HL-60 (cell line): ENCODE results near the gene DYNLT5.
"Not testable (repeated sequence)": the region's sequence is repeated elsewhere in the genome, so short reads cannot be mapped to it uniquely, and the experiment has no call there.

Source experiments
- GABPA ChIP-seq: IDR thresholded peaks from 2 replicates; pipeline ENCODE4 v1.6.1; 2012; ENCODE audit warnings: low read depth
- TF ChIP-seq, protein P1 (sequence below): IDR thresholded peaks from one replicate; pipeline ENCODE4 v1.5.1; 2011; ENCODE audit warnings: low read length, control low read depth, inconsistent platforms; ENCODE audit not compliant: insufficient read depth

GRCh38 chr1:66728716-66729115, 23.5 kb upstream of the DYNLT5 start:
- TF ChIP-seq GABPA: not testable (repeated sequence)
- TF ChIP-seq, protein P1, sequence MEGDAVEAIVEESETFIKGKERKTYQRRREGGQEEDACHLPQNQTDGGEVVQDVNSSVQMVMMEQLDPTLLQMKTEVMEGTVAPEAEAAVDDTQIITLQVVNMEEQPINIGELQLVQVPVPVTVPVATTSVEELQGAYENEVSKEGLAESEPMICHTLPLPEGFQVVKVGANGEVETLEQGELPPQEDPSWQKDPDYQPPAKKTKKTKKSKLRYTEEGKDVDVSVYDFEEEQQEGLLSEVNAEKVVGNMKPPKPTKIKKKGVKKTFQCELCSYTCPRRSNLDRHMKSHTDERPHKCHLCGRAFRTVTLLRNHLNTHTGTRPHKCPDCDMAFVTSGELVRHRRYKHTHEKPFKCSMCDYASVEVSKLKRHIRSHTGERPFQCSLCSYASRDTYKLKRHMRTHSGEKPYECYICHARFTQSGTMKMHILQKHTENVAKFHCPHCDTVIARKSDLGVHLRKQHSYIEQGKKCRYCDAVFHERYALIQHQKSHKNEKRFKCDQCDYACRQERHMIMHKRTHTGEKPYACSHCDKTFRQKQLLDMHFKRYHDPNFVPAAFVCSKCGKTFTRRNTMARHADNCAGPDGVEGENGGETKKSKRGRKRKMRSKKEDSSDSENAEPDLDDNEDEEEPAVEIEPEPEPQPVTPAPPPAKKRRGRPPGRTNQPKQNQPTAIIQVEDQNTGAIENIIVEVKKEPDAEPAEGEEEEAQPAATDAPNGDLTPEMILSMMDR: not testable (repeated sequence)
